Left renal pelvis (tissue), 4 donors: ENCODE data around the gene EPB42. TPM values are rescaled to one million over a fixed set of nuclear protein-coding genes. Genes with fewer than 3 reads are reported as not detected.

Source experiments
- DNase-seq, 4 donors: peaks; one replicate each; pipeline ENCODE4 v3.0.0-alpha.2; 2013; ENCODE audit warnings: low read depth in 4 of 4, low spot score in 3 of 4
- polyA plus RNA-seq, 4 donors: library from polyadenylated mRNA; unstranded; fragments of 120-200 nt; gene quantifications; one replicate each; pipeline ENCODE4 v1.2.1, GENCODE V29; 2013; ENCODE audit not compliant: insufficient read length in 4 of 4

EPB42 gene
- 10 to 100 TPM in 1 of 4 donors, 1 to 10 TPM in 3; 1.1 to 16.9 (median 1.3) TPM for polyA plus RNA-seq

GRCh38 chr15:43220991-43221403, at the start of gene EPB42:
EPB42 (minus strand) TSS chr15:43221018; CDS start chr15:43220825, 193 bp downstream.
- DNase-seq = no peak

GRCh38 chr15:43270113-43270665, 49.4 kb upstream of the EPB42 start:
- no peak for DNase-seq

GRCh38 chr15:43268111-43269105, 47.6 kb upstream of the EPB42 start:
- DNase-seq = no peak

- no peak for DNase-seq
Observed at GRCh38 chr15:43267439-43267838, 46.6 kb upstream of the EPB42 start.

- DNase-seq = no peak
Observed at GRCh38 chr15:43266834-43267233, 46.0 kb upstream of the EPB42 start, which contains the start of gene TGM5. TGM5 (minus strand) TSS chr15:43266928; CDS start chr15:43266849, 79 bp downstream.

GRCh38 chr15:43266386-43266785, 45.6 kb upstream of the EPB42 start:
- DNase-seq = no peak

GRCh38 chr15:43260011-43260615, 39.3 kb upstream of the EPB42 start:
- DNase-seq = no peak

GRCh38 chr15:43258781-43259180, 38.0 kb upstream of the EPB42 start:
- DNase-seq = no peak

- DNase-seq = no peak
Observed at GRCh38 chr15:43256341-43256740, 35.5 kb upstream of the EPB42 start.

- no peak for DNase-seq
Observed at GRCh38 chr15:43255376-43255775, 34.6 kb upstream of the EPB42 start.

GRCh38 chr15:43253431-43254403, 32.9 kb upstream of the EPB42 start:
- no peak for DNase-seq

- no peak for DNase-seq
Observed at GRCh38 chr15:43251871-43252250, 31.0 kb upstream of the EPB42 start.

GRCh38 chr15:43251185-43251870, 30.5 kb upstream of the EPB42 start:
- no peak for DNase-seq

GRCh38 chr15:43250785-43251184, 30.0 kb upstream of the EPB42 start:
- DNase-seq = no peak

- DNase-seq = no peak
Observed at GRCh38 chr15:43249699-43250203, 28.9 kb upstream of the EPB42 start.

GRCh38 chr15:43249236-43249635, 28.4 kb upstream of the EPB42 start:
- no peak for DNase-seq

- DNase-seq = no peak
Observed at GRCh38 chr15:43246261-43246774, 25.5 kb upstream of the EPB42 start.

GRCh38 chr15:43244092-43244491, 23.3 kb upstream of the EPB42 start:
- DNase-seq = no peak

- no peak for DNase-seq
Observed at GRCh38 chr15:43243020-43243645, 22.3 kb upstream of the EPB42 start.
